SK-N-SH (cell line): ENCODE measurements around the gene HEMGN.

ENCODE experiments used
- CHD2 ChIP-seq: fragments of 150-350 bp; IDR thresholded peaks from 2 replicates; pipeline ENCODE4 v1.6.1; 2018; ENCODE audit warnings: low read length; ENCODE audit not compliant: partially characterized antibody
- CTCF ChIP-seq: fragments of 200-600 bp; sonication (generic); IDR thresholded peaks from 2 replicates; pipeline ENCODE4 v1.6.1; 2017; ENCODE audit warnings: antibody characterized with exemption, mild to moderate bottlenecking, moderate library complexity
- ELF1 ChIP-seq: IDR thresholded peaks from 2 replicates; pipeline ENCODE4 v1.4.0; 2012
- EP300 ChIP-seq, 2 experiments: IDR thresholded peaks; 2 replicates each; pipeline versions ENCODE4 v1.4.0 to v1.6.1; 2012; ENCODE audit warnings: borderline replicate concordance in 1 of 2, low read depth in 1 of 2, low read length in 1 of 2
- MXI1 ChIP-seq: IDR thresholded peaks from 2 replicates; pipeline ENCODE4 v1.6.1; 2012; ENCODE audit warnings: mild to moderate bottlenecking, low read depth, low read length, improper control_type of control experiment
- PBX3 ChIP-seq: IDR thresholded peaks from 2 replicates; pipeline ENCODE4; 2012
- TCF12 ChIP-seq: IDR thresholded peaks from 2 replicates; pipeline ENCODE4 v1.4.0; 2012
- USF2 ChIP-seq: fragments of 150-350 bp; IDR thresholded peaks from 2 replicates; pipeline ENCODE4 v1.6.1; 2017; ENCODE audit warnings: antibody characterized with exemption, low read length, low read depth, borderline replicate concordance
- ZBTB33 ChIP-seq: IDR thresholded peaks from 2 replicates; pipeline ENCODE4 v1.4.0; 2012; ENCODE audit warnings: low read depth, borderline replicate concordance

GRCh38 chr9:97941323-97941722 lies 3.4 kb upstream of the HEMGN start:
- TF ChIP-seq EP300 (IDR thresholded peaks at IDR 0.05; ENCODE audit: borderline replicate concordance in 1 of 2, low read depth in 1 of 2, low read length in 1 of 2) (no peak), CHD2 (no peak), PBX3 (no peak), CTCF (no peak), TCF12 (no peak), ZBTB33 (no peak), ELF1 (no peak), USF2 (no peak), MXI1 (no peak)
